Smooth muscle cell (in vitro differentiated cells): ENCODE results near the gene FAM53A. TPM values are rescaled to one million over a fixed set of nuclear protein-coding genes. Genes with fewer than 3 reads are reported as not detected.
"Not testable (repeated sequence)": the region's sequence is repeated elsewhere in the genome, so short reads cannot be mapped to it uniquely, and the experiment has no call there.

ENCODE experiments used
- DNase-seq: peaks from one replicate; lab custom pipeline; 2025; ENCODE audit not compliant: unreplicated experiment; lab: John Stamatoyannopoulos, UW
- H2AFZ ChIP-seq: fragments of 200-600 bp; sonication (generic); 2 replicates; pipeline ENCODE4 v1.6.0; 2016; ENCODE audit warnings: antibody characterized with exemption, low read depth, mild to moderate bottlenecking
- H3F3A ChIP-seq: fragments of 200-600 bp; sonication (generic); 2 replicates; pipeline ENCODE4 v1.6.0; 2017; ENCODE audit warnings: antibody characterized with exemption, low read depth
- H3K27ac ChIP-seq: fragments of 200-600 bp; sonication (generic); 2 replicates; pipeline ENCODE4 v1.5.1; 2016; ENCODE audit warnings: low read depth, mild to moderate bottlenecking
- H3K27me3 ChIP-seq: fragments of 200-600 bp; sonication (generic); 2 replicates; pipeline ENCODE4 v1.6.1; 2016; ENCODE audit warnings: low read depth, mild to moderate bottlenecking
- H3K36me3 ChIP-seq: fragments of 200-600 bp; sonication (generic); 2 replicates; pipeline ENCODE4 v1.5.1; 2016; ENCODE audit warnings: low read depth
- H3K4me1 ChIP-seq: fragments of 200-600 bp; sonication (generic); 2 replicates; pipeline ENCODE4 v1.5.1; 2016; ENCODE audit warnings: low read depth
- H3K4me2 ChIP-seq: fragments of 200-600 bp; sonication (generic); 2 replicates; pipeline ENCODE4 v1.6.0; 2016; ENCODE audit warnings: mild to moderate bottlenecking
- H3K4me3 ChIP-seq: fragments of 200-600 bp; sonication (generic); 2 replicates; pipeline ENCODE4 v1.5.1; 2016; ENCODE audit warnings: mild to moderate bottlenecking
- H3K79me2 ChIP-seq: fragments of 200-600 bp; sonication (generic); 2 replicates; pipeline ENCODE4 v1.6.0; 2016; ENCODE audit warnings: low read depth, mild to moderate bottlenecking
- H3K9ac ChIP-seq: fragments of 200-600 bp; sonication (generic); 2 replicates; pipeline ENCODE4 v1.6.0; 2016; ENCODE audit warnings: low read depth
- H3K9me3 ChIP-seq: fragments of 200-600 bp; sonication (generic); replicated peaks from 2 replicates; pipeline ENCODE4 v1.5.1; 2016; ENCODE audit warnings: low read depth
- H4K20me1 ChIP-seq: fragments of 200-600 bp; sonication (generic); 2 replicates; pipeline ENCODE4 v1.6.0; 2016; ENCODE audit warnings: low read depth
- CTCF ChIP-seq: fragments of 200-600 bp; sonication (generic); IDR thresholded peaks from 2 replicates; pipeline ENCODE4 v1.5.1; 2017; ENCODE audit warnings: borderline replicate concordance, mild to moderate bottlenecking, antibody characterized with exemption; ENCODE audit not compliant: insufficient read depth, poor library complexity, severe bottlenecking
- WGBS: methylation state at CpG from one replicate; pipeline ENCODE4 v1.1.7; 2016; ENCODE audit warnings: low lambda C conversion rate; 5-methylcytosine and 5-hydroxymethylcytosine counted together
- polyA plus RNA-seq: library from polyadenylated mRNA; unstranded; fragments of >200 nt; fragmentation: Nextera tagmentation; extraction: Ambion mirVana; gene quantifications from 2 replicates; pipeline ENCODE4 v1.2.1, GENCODE V29; 2016
- total RNA-seq: library from RNA; depleted of rRNA; stranded (reverse); fragments of >200 nt; gene quantifications from 2 replicates; pipeline ENCODE4 v1.2.3, GENCODE V29; 2014

The FAM53A gene
- total and polyA plus RNA-seq, 2 experiments from 2014 or later, result 0.70 TPM; not detected in 1

GRCh38 chr4:1608196-1608820 is 75.8 kb downstream of the FAM53A start:
- Histone ChIP-seq H3K27ac (no peak overlapping the region), H3K79me2 (no peaks in the 10 kb centered on the region), H3K4me3 (no peak overlapping the region), H3K27me3 (no peaks in the 10 kb centered on the region), H3K4me2 (no peak overlapping the region), H3K9ac (no peak overlapping the region), H3K9me3 (no peaks in the 10 kb centered on the region), H4K20me1 (no peaks in the 10 kb centered on the region), H3F3A (no peaks in the 10 kb centered on the region), H2AFZ (no peak overlapping the region), H3K4me1 (no peaks in the 10 kb centered on the region), H3K36me3 (no peaks in the 10 kb centered on the region)
- 90% methylated on average over 24 of the region's 24 CpGs for WGBS
- no peak for DNase-seq
- TF ChIP-seq CTCF, result no peak

- H3K79me2 ChIP-seq, H3K4me1 ChIP-seq, H3K27me3 ChIP-seq, H3F3A ChIP-seq, H4K20me1 ChIP-seq, H3K36me3 ChIP-seq, H3K9ac ChIP-seq, H3K4me3 ChIP-seq, H2AFZ ChIP-seq, DNase-seq, H3K9me3 ChIP-seq, H3K27ac ChIP-seq, H3K4me2 ChIP-seq: not testable (repeated sequence)
- 96% methylated on average over 23 of the region's 23 CpGs for WGBS
Observed at GRCh38 chr4:1607436-1608195, 76.5 kb downstream of the FAM53A start.

- Histone ChIP-seq H2AFZ (no peak overlapping the region), H3K27me3 (no peaks in the 10 kb centered on the region), H3K9ac (no peak overlapping the region), H3K36me3 (no peaks in the 10 kb centered on the region), H3K27ac (no peak overlapping the region), H4K20me1 (no peaks in the 10 kb centered on the region), H3K79me2 (no peaks in the 10 kb centered on the region), H3K9me3 (no peaks in the 10 kb centered on the region), H3K4me3 (no peak overlapping the region), H3F3A (no peaks in the 10 kb centered on the region), H3K4me2 (no peak overlapping the region), H3K4me1 (no peaks in the 10 kb centered on the region)
- no peak for TF ChIP-seq CTCF
- WGBS, result 76% methylated on average over 10 of the region's 19 CpGs
- no peak for DNase-seq
Observed at GRCh38 chr4:1604706-1605205, 79.4 kb downstream of the FAM53A start.

- Histone ChIP-seq H3K27ac (no peak overlapping the region), H3K36me3 (no peaks in the 10 kb centered on the region), H3F3A (no peaks in the 10 kb centered on the region), H2AFZ (no peak overlapping the region), H3K27me3 (no peaks in the 10 kb centered on the region), H3K4me3 (no peak overlapping the region), H3K4me1 (no peaks in the 10 kb centered on the region), H3K4me2 (no peak overlapping the region), H4K20me1 (no peaks in the 10 kb centered on the region), H3K9ac (no peak overlapping the region), H3K79me2 (no peaks in the 10 kb centered on the region), H3K9me3 (no peaks in the 10 kb centered on the region)
- no peak for TF ChIP-seq CTCF
- no peak for DNase-seq
- 67% methylated on average over 16 of the region's 23 CpGs for WGBS
Observed at GRCh38 chr4:1604181-1604705, 79.9 kb downstream of the FAM53A start.
